IMR-90 (cell line): Measurements from ENCODE around the gene SERINC3.

Experiments
- BHLHE40 ChIP-seq: fragments of 150-350 bp; IDR thresholded peaks from 2 replicates; pipeline ENCODE4 v1.6.1; 2016; ENCODE audit warnings: mild to moderate bottlenecking, low read depth, low read length
- FOS ChIP-seq: fragments of 150-350 bp; IDR thresholded peaks from 2 replicates; pipeline ENCODE4 v1.6.1; 2016; ENCODE audit warnings: low read depth, low read length
- MXI1 ChIP-seq: IDR thresholded peaks from 2 replicates; pipeline ENCODE4 v1.6.1; 2012; ENCODE audit warnings: low read depth, mild to moderate bottlenecking, low read length, moderate library complexity, borderline replicate concordance
- POLR2A ChIP-seq: IDR thresholded peaks from 2 replicates; pipeline ENCODE4 v1.6.1; 2012; ENCODE audit warnings: mild to moderate bottlenecking, low read depth, low read length
- RFX5 ChIP-seq: IDR thresholded peaks from 2 replicates; pipeline ENCODE4 v1.8.0; 2012; ENCODE audit warnings: low read depth, mild to moderate bottlenecking, low read length, moderate library complexity
- SMC3 ChIP-seq: fragments of 150-350 bp; IDR thresholded peaks from 2 replicates; pipeline ENCODE4 v1.6.1; 2016; ENCODE audit warnings: low read depth, mild to moderate bottlenecking, antibody characterized with exemption, low read length, moderate library complexity
- TF ChIP-seq, protein P1 (sequence below): conservative IDR thresholded peaks from 2 replicates; pipeline ENCODE4 v1.5.1; 2012; ENCODE audit warnings: mild to moderate bottlenecking, low read depth, low read length, improper control_type of control experiment
- TF ChIP-seq, protein P2 (sequence below): fragments of 150-350 bp; IDR thresholded peaks from 2 replicates; pipeline ENCODE4 v1.6.1; 2017; ENCODE audit warnings: mild to moderate bottlenecking, antibody characterized with exemption, low read length, low read depth

DNA sequence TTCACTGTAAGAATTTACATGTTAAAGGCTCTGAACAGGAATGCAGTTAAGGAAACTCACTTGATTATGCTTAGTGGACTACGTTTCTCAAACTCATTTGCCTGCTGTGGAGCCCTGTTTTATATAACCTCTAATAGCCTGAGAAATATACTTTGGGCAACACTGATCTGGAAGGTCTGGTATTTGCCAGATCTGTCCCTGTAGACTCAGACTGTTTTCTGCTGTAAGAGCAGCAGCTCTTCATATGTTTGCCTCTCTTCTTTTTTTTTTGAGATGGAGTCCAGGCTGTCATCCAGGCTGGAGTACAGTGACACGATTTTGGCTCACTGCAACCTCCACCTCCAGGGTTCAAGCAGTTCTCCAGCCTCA is 36.1 kb downstream of the SERINC3 start:
- TF ChIP-seq POLR2A (no peak), BHLHE40 (no peak), SMC3 (no peak), RFX5 (no peak), MXI1 (no peak), FOS (no peak)
- TF ChIP-seq, protein P1, sequence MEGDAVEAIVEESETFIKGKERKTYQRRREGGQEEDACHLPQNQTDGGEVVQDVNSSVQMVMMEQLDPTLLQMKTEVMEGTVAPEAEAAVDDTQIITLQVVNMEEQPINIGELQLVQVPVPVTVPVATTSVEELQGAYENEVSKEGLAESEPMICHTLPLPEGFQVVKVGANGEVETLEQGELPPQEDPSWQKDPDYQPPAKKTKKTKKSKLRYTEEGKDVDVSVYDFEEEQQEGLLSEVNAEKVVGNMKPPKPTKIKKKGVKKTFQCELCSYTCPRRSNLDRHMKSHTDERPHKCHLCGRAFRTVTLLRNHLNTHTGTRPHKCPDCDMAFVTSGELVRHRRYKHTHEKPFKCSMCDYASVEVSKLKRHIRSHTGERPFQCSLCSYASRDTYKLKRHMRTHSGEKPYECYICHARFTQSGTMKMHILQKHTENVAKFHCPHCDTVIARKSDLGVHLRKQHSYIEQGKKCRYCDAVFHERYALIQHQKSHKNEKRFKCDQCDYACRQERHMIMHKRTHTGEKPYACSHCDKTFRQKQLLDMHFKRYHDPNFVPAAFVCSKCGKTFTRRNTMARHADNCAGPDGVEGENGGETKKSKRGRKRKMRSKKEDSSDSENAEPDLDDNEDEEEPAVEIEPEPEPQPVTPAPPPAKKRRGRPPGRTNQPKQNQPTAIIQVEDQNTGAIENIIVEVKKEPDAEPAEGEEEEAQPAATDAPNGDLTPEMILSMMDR = no peak
- TF ChIP-seq, protein P2, sequence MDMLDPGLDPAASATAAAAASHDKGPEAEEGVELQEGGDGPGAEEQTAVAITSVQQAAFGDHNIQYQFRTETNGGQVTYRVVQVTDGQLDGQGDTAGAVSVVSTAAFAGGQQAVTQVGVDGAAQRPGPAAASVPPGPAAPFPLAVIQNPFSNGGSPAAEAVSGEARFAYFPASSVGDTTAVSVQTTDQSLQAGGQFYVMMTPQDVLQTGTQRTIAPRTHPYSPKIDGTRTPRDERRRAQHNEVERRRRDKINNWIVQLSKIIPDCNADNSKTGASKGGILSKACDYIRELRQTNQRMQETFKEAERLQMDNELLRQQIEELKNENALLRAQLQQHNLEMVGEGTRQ = no peak
